NCI-H524 treated with DMSO at 0.1 percent for 48 hours (cell line): Measurements from ENCODE around the gene PCSK1.
A peak's percentile ranks its signal among the peaks of the same experiment; 100 is the strongest.
"Not testable (repeated sequence)": the region's sequence is repeated elsewhere in the genome, so short reads cannot be mapped to it uniquely, and the experiment has no call there.

ENCODE experiments used
- DNase-seq: peaks from one replicate; lab custom pipeline; 2025; lab: John Stamatoyannopoulos, UW

The PCSK1 gene

DNA sequence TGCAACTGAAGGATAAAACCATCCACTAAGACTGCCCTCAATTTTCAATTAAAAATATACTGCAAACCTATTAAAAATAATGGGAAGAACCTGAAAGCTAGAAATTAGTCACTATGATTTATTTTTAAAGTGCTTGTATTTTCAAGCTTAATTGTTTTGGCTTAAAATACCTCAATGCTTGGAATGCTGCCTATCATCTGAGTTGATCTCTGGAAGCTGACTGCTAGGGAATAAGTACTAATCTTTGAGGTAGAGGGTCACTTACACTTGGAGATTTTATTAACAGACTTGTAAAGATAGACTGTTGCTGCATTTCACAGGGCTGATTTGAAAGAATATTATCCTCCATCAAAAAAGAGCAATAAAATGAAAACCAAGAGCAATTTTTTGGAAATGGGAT is 6.2 kb downstream of the PCSK1 start:
- DNase-seq = no peak

DNA sequence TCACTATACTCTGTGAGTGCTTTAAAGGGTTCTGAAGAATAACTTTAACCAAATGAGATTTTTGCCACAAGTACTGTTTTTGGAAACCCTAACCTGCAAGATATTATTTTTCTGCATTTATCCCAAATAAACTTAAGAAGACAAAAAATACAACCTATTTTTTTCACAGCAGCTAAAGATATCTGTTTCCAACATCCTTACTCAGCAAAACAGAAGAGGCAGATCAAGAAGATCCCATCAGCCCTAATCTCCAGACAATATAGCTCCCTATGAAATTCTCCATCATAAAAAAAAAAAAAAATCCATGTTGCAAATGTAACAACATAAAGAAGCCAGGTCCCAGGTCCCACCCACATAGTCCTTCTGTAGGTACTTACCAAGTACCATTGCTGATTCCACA is 7.6 kb downstream of the PCSK1 start:
- no peak for DNase-seq

DNA sequence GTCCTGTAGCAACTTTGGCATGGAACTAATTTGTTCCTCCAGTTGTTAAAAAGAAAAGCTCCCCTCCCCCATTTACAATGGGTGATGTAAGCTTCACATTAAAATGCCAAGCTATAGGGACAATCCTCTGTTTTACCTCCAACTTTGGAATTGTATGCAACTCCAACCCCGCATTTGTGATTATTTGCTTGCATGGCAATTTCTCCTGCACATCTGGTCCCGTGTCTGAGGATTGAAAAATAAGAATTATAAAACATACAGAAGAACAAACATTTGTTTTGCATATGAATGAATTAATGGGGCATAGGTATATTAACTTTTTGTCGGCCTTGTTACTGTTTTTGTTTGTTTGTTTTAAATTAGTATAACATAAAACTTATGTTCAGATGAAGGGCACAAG is 17.2 kb downstream of the PCSK1 start:
- DNase-seq = no peak

DNA sequence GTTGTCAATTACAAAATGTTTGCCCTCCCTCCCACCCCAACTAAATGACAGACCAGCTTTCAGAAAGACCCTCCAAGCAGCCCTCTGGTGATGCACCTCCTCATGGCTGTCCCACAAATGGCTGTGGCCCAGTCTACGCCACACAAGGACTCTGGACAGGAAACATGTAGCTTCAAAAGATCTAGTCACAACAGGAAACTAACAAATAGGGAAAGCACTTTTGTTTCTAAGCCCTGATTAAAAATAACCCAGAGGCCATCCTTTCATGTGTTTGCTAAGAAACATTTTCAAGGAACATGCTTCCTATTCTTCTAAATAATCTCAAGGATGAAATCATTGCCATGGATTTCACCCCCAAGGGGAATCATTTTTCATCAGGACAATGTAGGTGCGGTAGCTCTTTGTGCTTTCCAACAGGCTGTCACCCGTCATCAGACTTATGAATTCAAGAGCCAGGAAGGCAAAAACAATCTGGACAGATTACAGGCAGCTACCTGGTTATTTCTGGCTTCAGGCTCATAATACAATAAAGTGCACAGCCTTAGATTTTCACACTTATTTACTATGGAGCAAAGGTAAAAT is 20.1 kb downstream of the PCSK1 start:
- DNase-seq = no peak

DNA sequence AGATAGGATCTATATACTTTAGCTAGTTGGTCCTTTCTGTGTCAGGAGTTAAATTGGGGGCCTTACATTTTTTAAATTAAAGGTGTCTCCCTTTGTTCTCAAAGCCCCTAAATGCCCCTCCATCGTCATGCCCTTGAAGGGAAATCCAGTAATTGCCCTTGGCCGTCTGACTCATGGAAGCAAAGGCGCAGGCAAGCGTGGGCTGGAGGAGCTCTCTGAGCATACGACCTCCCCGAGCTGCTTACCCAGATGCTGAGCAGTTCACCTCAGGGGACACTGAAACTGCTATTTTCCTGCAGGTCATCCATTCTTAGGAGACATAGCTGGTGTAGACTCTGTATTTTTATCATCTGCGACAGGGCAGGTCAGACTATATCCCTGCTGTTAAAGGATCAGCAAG is 23.0 kb downstream of the PCSK1 start:
- no peak for DNase-seq

DNA sequence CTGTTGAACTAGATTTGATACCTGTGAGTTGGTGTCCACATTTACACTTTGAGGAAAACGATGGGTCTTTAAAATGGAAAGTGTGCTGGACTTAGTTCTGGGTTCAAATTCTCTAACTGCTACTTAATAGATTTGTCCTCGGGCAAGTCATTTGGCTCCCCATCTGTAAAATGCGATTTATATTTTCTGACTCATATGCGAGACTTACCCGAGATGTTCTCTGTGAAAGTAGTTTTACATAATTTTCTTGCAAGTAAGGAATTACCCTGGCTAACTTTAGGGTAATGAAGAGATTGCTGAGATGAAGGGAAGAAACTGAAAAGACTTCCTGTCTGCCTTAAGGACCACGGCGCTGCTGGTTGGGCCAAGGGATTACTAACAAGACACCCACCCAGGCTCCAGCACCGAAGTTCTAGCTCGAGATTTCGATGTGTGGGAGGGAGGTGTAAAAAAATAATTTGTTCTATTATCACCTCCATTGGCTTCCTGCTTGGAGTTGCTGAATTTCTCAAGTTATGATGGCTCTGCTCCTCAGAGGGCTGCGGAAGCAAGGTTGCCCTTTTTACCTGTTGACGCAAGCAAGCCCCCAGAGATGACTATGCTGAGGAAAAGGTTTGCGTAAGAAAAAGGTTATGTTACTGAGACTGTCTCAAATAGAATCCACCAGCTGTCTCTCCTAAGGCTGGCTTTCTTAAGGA is 24.1 kb downstream of the PCSK1 start:
- no peak for DNase-seq

DNA sequence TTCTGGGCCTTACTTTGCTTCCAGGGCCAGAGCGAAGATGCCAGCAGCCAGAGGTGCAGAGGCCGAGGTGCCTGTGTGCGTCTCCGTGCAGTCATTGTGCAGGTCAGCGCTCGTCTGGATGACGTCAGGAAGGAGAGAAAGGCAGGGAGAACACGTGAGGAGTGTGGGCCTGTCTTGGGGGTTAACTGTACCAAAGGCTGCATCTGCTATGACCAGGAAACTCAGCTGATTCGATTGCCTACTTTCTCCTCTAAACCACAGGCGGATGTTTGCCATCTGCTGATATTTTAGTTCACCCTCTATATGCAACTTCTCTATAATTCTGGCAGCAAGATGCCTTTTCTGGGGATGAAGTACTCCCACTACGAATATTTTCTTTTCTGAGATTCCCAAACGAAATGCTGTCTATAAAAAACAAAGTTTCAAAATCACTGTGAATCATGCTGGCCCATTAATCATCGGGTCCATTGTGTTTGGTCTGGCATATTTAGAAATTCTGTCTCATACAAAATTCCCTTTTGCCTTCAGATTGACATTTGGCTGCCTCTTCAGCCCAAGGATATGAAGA is 24.8 kb downstream of the PCSK1 start:
- no peak for DNase-seq

DNA sequence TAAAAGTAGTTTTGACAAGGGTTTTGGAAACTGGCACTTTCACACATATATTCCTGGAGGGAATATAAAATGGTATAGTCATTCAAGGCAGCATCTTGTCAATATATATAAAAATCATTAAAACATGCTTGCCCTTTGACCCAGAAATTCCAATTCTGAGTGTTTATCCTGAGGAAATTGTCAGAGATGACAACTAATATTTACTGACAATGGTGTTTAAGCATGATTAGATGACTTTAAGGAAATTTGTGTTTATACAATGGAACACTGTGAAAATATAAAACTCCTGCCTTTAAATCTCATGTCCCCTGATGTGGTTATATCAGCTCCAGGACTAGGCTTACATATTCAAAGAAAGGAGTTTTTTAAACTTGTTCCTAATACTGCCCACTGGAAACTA is 25.6 kb downstream of the PCSK1 start:
- DNase-seq = no peak

DNA sequence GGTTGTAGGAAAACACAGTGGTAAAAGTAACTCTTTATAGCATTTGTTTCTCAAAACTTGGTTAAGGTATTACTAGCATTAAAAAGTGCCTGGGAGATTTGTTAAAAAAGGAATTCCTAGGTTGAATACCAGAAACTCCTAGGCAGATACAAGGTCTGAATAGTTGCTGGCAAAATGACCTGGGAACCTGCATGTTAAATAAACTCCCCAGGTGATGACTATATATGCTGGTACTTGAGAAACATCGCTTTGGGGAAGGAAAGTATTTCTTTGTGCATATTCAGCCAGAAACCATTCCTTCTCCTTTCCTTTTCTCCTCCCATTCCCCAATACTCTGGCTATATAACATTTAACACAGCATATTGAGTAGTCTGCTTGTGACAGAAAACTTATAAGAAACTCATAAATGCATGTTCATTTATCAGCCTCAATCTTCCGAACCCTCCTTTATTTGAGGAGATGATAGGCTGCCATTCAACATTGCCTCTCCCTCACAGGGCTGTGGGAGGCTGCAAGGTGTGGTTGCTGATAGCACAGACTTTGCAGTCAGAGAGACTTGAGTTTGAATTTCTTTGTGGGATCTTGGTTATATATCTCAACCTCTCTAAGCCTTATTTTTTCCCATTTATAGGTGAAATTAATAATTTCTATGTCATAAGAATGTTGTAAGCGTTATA is 28.7 kb downstream of the PCSK1 start:
- no peak for DNase-seq

DNA sequence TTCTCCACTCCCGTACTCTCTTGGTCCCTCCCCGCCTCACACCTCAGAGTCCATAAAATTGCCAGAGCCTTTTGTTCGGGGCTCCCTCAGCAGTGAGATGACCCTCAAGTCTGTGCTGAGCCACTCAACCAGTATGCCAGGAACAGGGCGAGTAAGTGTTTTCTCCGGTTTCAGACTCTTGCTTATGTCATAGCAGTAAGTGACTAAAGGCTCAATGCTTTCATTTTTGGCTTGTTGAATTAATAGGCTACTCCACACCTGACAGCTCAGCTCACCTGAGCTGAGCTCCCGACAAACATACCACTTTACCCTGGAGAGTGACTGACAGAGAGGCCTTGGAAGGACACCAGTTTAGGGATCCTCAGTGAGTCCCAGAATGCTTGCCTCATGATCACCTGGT is 30.5 kb downstream of the PCSK1 start:
- DNase-seq = no peak

DNA sequence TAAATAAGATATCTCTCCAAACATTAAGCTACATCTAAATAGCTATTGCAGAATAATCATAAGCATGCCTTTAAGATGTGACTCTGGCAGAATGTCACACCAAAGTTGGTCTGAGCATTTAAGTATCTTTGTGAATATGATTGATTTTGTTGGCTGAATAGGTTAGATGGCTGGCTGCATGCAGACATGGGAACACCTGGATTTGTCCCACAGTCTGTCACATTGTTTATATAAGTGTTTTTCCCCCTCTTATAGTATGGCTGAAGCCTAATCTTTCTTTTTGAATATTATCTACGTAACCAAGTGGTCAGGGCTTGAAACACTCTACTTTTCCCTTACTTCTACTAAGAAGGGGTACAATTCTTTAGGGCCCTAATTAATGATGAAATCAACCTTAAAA is 36.2 kb downstream of the PCSK1 start:
- DNase-seq = no peak

DNA sequence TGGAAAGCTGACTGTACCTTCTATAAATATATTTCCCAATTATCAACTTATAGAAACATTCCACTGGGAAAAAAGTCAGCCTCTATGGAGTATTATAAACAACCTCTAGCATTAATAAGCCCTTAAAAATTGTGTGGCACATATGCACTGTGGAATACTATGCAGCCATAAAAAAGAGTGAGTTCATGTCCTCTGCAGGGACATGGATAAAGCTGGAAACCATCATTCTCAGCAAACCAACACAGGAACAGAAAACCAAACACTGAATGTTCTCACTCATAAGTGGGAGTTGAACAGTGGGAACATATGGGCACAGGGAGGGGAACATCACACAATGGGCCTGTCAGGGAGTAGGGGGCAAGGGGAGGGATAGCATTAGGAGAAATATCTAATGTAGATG is 37.8 kb downstream of the PCSK1 start:
- not testable (repeated sequence) for DNase-seq

DNA sequence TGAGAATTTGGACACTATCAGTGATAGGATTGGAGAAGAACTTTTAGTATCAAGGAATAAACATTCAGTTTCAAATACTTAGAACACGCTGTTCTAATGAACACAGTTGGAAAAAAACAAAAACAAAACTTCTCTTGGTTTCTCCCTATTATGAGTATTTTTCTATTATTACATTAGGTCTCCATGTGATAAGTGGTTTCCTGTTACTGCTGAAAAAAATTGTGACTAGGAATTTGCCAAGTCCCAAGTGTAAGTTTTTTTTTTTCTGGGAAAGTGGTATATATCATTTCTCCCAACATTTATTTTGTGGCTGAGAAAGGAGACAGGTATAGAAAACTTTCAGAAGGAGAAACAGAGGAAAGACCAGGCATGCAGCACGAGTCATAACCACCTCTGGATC is 41.1 kb downstream of the PCSK1 start:
- no peak for DNase-seq

DNA sequence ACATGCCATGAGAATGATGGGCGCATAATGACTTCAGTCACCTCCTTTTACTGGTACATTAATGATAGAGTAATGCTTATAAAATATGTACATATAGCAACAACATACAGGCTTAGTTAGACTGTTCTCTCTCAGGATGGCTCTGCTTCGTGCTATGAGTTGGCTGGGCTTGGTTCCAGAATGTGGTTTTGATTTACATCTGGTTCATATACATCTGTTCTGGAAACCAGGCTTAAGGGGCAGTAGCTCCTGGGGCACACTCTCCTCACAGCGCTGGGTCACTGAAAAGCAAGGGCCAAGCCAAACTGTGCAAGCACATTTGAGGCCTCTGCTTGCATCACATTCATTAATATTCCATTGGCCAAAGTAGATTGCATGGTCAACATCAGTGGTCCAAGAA is 44.9 kb downstream of the PCSK1 start:
- DNase-seq = no peak

DNA sequence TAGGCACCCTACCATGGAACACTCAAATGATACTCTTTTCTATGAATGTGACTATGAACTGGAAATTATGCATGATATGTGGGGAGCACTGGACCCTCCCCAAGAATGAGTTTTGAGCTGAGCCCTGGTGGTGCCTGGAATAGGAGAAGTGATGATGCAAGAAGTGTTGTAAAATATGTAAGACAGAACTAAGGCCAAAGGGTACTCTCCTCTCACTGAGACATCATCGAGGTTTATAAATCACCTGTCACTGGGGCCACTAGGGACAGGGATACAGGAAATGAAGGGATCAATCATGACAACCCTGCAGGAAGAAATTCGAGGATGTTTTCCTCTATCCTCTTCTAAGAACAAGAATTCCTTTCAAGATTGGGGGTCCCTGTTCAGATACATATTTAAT is 45.4 kb downstream of the PCSK1 start:
- DNase-seq = no peak

DNA sequence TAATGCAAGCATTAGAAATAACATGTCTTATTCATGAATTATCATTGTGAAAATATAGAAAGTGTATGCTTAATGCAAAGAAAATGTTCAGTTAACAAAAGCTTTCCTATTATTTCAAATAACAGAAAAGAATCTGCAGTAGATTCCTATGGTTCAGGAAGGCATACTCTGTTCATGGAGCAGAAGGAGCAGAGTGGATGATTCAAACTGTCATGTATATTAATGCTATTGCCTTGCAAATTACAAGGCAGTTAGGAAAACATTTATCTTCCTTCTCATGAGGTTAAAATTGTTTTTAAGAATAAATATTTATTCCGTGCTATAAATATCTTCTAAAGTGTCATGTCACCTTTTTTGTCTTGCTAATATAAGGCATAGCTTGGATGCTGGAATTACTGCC is 47.5 kb downstream of the PCSK1 start:
- DNase-seq = no peak

DNA sequence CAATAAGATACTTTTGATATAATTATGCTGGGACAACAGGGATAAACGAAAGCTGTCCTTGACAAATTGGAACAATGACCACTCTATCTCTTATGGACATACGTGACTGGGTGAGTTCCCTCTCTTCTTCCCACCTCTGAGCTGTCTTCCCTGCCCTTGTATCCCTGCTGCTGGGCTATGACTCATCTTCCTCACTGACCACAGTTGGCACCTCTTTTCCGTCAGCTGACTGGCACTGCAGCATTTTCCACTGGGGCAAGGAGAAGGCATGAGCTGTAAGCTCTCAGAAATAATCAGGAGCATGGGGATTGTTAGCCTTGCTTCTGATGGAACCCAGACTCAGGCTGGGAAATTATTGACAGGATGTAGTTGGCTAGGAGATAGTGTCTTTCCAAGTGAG is 48.7 kb downstream of the PCSK1 start:
- no peak for DNase-seq

DNA sequence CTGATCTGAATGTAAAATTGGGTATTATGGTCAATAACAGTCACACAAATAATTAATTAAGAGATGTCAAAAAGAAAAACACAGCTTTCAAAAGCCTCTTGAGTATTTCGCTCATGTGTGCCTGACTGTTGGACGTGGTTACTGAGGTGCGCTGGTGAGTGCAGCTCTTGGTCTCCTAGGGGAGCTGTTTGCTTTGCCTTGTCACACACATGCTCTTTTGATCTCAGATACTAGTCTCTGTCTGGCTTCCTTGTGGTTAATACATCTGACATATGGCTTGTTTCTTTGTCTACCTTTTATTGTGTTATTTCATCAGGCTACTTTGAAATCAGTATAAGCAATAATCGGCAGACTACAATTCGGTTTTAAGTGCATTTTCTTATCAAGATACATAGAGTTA is 51.5 kb downstream of the PCSK1 start:
- DNase-seq = peak; percentile 3

DNA sequence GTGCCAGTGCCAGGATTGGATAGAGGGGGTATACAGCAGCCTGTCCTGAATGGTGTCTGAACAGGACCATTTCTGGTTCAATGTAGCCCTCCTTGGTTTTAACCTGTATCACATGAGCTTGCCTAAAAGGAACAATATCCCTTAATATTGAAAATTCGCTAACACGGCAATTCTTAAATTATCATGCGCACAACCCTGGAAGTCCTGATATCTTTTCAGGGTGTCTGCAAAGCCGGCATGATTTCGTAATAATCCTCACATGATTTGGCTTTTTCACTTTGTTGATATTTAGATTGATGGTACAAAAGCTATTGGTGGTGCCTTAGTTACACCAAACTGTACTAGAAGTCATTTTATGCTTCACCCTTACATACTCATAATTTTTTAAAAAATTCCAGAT is 53.2 kb downstream of the PCSK1 start:
- DNase-seq = no peak

DNA sequence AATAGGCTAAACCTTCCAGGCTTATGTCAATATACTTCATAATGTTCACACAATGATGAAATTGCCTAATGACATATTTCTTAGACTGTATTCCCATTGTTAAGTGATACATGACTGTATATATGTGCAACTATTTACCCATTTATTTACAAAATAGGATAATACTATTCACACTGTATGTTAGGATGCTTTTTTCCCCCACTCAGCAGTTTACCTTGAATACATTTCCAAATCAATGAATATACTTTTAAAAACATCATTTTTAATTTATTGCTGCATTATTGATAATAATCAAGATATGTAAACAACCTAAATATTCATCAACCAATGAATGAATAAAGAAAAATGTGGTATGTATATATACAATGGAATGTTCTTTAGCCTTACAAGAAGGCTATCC is 55.5 kb downstream of the PCSK1 start:
- no peak for DNase-seq

DNA sequence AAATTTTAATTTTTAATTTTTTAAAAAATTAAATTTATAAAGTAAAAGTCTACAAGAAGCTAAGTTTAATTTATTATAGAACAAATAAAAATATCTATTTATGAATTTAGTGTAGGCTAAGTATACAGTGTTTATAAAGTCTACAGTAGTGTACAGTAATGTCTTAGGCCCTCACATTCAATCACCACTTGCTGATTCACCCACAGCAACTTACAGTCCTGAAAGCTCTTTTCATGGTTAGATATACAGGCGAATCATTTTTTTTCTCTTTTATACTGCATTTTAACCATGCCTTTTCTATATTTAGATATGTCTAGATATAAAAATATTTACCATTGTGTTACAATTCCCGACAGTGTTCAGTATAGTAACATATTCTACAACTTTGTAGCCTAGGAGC is 55.9 kb downstream of the PCSK1 start:
- DNase-seq = no peak

DNA sequence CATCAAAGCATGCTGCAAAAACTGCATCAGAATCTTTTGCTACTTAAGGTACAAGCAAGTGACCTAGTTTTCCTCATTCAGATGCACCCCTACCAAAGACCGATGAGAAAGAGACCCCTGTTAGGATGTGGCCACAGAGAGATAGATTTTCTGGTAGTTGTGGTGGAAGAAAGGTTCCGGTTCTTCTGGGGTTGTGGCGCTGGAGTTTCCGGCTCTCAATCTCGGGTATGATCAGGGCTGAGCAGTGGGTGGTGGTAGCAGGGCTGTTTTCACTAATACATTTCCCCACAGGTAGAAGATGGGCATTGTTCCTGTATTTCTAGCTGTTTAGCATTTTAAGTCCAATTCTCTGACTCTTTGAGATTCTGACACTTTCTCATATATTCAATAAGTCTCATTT is 58.4 kb downstream of the PCSK1 start:
- no peak for DNase-seq

DNA sequence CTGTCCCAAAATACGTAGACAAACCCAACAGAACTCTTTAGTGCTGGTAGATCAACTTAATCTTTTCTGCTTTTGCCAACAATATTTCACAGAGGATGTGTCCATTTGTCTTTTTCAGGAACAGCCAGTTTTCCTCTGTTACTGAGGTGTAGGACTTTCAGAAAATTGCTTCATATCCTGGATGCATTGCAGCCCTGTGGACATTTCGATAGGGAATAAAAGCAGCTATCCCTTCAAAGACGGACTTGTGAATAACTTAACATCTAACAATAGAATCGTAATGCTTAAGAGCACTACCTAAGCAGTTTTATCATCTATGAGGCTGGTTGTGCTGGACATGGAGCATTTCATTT is 59.7 kb downstream of the PCSK1 start:
- no peak for DNase-seq
